ENCODE measurements around the gene ZNHIT6.

Gene ZNHIT6

GRCh38 chr1:85604298-85604997 lies 103.8 kb downstream of the ZNHIT6 start:
- no peaks in the 10 kb centered on the region for H4K20me1 ChIP-seq (ENCODE audit: insufficient read depth, low read length)
- no peaks in the 10 kb centered on the region for H3K9me2 ChIP-seq (ENCODE audit: low read depth, low read length)
- H3K4me1 ChIP-seq (ENCODE audit: insufficient read depth, low read length, severe bottlenecking) = no peaks in the 10 kb centered on the region
- H3K36me3 ChIP-seq (ENCODE audit: insufficient read depth, low read length) = no peaks in the 10 kb centered on the region
- TF ChIP-seq, protein P1, sequence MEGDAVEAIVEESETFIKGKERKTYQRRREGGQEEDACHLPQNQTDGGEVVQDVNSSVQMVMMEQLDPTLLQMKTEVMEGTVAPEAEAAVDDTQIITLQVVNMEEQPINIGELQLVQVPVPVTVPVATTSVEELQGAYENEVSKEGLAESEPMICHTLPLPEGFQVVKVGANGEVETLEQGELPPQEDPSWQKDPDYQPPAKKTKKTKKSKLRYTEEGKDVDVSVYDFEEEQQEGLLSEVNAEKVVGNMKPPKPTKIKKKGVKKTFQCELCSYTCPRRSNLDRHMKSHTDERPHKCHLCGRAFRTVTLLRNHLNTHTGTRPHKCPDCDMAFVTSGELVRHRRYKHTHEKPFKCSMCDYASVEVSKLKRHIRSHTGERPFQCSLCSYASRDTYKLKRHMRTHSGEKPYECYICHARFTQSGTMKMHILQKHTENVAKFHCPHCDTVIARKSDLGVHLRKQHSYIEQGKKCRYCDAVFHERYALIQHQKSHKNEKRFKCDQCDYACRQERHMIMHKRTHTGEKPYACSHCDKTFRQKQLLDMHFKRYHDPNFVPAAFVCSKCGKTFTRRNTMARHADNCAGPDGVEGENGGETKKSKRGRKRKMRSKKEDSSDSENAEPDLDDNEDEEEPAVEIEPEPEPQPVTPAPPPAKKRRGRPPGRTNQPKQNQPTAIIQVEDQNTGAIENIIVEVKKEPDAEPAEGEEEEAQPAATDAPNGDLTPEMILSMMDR (IDR thresholded peaks at IDR 0.05; ENCODE audit: low read length) = no peak
- TF ChIP-seq EZH2 (IDR thresholded peaks at IDR 0.05; ENCODE audit: borderline replicate concordance, low read length) = no peak
- no peak overlapping the region for H3K27ac ChIP-seq (ENCODE audit: low read depth, low read length, poor library complexity, severe bottlenecking)
- no peak overlapping the region for H2AFZ ChIP-seq (ENCODE audit: low read length)
- H3F3A ChIP-seq (ENCODE audit: insufficient read depth, low read length) = no peaks in the 10 kb centered on the region
- no peaks in the 10 kb centered on the region for H3K79me2 ChIP-seq (ENCODE audit: insufficient read depth, low read length)
- no peaks in the 10 kb centered on the region for H3K9me3 ChIP-seq (ENCODE audit: low read length)
- no peak overlapping the region for H3K9ac ChIP-seq (ENCODE audit: low read length)
- H3K4me3 ChIP-seq (ENCODE audit: low read depth, low read length, poor library complexity, severe bottlenecking) = no peak overlapping the region
- no peaks in the 10 kb centered on the region for H3K27me3 ChIP-seq (ENCODE audit: insufficient read depth, low read length)
- no peak overlapping the region for H3K4me2 ChIP-seq (ENCODE audit: low read length)

DNA sequence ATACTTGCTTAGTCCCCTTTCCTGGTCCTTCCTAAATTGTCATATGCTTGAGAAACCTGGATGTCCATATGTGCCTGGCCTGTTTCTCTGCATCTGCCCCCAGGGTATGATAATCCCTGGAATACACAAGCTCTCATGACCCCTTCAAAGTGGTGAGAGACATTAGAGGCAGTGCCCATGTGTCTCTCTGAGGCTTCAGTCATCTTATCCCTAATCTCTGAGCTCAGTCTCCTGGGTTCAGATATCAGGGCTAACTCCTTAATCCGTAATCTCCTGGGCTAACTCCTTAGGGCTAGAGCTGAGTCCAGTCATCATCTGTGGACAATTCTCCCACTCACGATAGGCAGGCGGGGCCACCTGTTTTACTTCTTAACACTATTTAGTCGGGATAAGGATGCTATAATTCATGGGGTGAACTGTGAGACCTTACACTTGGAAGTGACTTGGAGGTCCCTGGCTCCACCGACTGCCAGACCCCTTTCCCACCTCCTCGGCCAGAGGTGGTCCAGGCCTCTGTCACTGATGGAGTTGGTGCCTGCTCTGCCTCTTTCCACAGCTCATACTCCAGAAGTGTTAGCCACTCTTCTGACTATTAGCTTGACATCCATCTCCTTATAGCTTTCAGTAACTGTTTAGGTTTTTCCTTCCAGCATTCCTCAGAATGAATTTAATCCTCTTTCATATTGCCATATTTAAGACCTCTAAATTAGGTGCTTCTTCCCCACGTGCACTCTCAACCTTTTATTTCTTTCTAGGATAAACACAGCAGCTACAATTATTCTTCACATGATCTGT lies 105.0 kb downstream of the ZNHIT6 start:
- H3F3A ChIP-seq (ENCODE audit: insufficient read depth, low read length) = no peaks in the 10 kb centered on the region
- no peaks in the 10 kb centered on the region for H3K9me2 ChIP-seq (ENCODE audit: low read depth, low read length)
- no peaks in the 10 kb centered on the region for H3K79me2 ChIP-seq (ENCODE audit: insufficient read depth, low read length)
- H3K36me3 ChIP-seq (ENCODE audit: insufficient read depth, low read length) = no peaks in the 10 kb centered on the region
- no peak overlapping the region for H2AFZ ChIP-seq (ENCODE audit: low read length)
- H3K9ac ChIP-seq (ENCODE audit: low read length) = no peak overlapping the region
- no peak overlapping the region for H3K4me3 ChIP-seq (ENCODE audit: low read depth, low read length, poor library complexity, severe bottlenecking)
- TF ChIP-seq EZH2 (IDR thresholded peaks at IDR 0.05; ENCODE audit: borderline replicate concordance, low read length) = no peak
- TF ChIP-seq, protein P1 (IDR thresholded peaks at IDR 0.05; ENCODE audit: low read length) = no peak
- H3K27ac ChIP-seq (ENCODE audit: low read depth, low read length, poor library complexity, severe bottlenecking) = no peak overlapping the region
- no peaks in the 10 kb centered on the region for H4K20me1 ChIP-seq (ENCODE audit: insufficient read depth, low read length)
- no peaks in the 10 kb centered on the region for H3K4me1 ChIP-seq (ENCODE audit: insufficient read depth, low read length, severe bottlenecking)
- H3K27me3 ChIP-seq (ENCODE audit: insufficient read depth, low read length) = no peaks in the 10 kb centered on the region
- no peak overlapping the region for H3K4me2 ChIP-seq (ENCODE audit: low read length)
- no peaks in the 10 kb centered on the region for H3K9me3 ChIP-seq (ENCODE audit: low read length)

GRCh38 chr1:85602571-85602970 lies 105.7 kb downstream of the ZNHIT6 start:
- H3F3A ChIP-seq (ENCODE audit: insufficient read depth, low read length) = no peaks in the 10 kb centered on the region
- H3K79me2 ChIP-seq (ENCODE audit: insufficient read depth, low read length) = no peaks in the 10 kb centered on the region
- no peaks in the 10 kb centered on the region for H3K4me1 ChIP-seq (ENCODE audit: insufficient read depth, low read length, severe bottlenecking)
- H4K20me1 ChIP-seq (ENCODE audit: insufficient read depth, low read length) = no peaks in the 10 kb centered on the region
- H2AFZ ChIP-seq (ENCODE audit: low read length) = no peak overlapping the region
- no peak overlapping the region for H3K27ac ChIP-seq (ENCODE audit: low read depth, low read length, poor library complexity, severe bottlenecking)
- no peak overlapping the region for H3K9ac ChIP-seq (ENCODE audit: low read length)
- H3K36me3 ChIP-seq (ENCODE audit: insufficient read depth, low read length) = no peaks in the 10 kb centered on the region
- H3K27me3 ChIP-seq (ENCODE audit: insufficient read depth, low read length) = no peaks in the 10 kb centered on the region
- H3K9me2 ChIP-seq (ENCODE audit: low read depth, low read length) = no peaks in the 10 kb centered on the region
- H3K4me2 ChIP-seq (ENCODE audit: low read length) = no peak overlapping the region
- no peak for TF ChIP-seq EZH2 (IDR thresholded peaks at IDR 0.05; ENCODE audit: borderline replicate concordance, low read length)
- TF ChIP-seq, protein P1 (IDR thresholded peaks at IDR 0.05; ENCODE audit: low read length) = peak; percentile 21; the same call in 1 of the 2 replicates
- H3K4me3 ChIP-seq (ENCODE audit: low read depth, low read length, poor library complexity, severe bottlenecking) = no peak overlapping the region
- no peaks in the 10 kb centered on the region for H3K9me3 ChIP-seq (ENCODE audit: low read length)

All from OCI-LY1 (cell line).